VCaP (cell line): ENCODE measurements around the gene SMIM10.

ENCODE experiments used
- H3K27ac ChIP-seq: fragments of 450-650 bp; 2 replicates; pipeline ENCODE4 v1.5.1; 2017
- CTCF ChIP-seq: fragments of 450-650 bp; conservative IDR thresholded peaks from 2 replicates; pipeline ENCODE4 v1.5.1; 2017; ENCODE audit warnings: mild to moderate bottlenecking, moderate library complexity

The SMIM10 gene

GRCh38 chrX:134971926-134972325, 18.9 kb upstream of the SMIM10 start:
- no peak for TF ChIP-seq CTCF

GRCh38 chrX:134975516-134975915, 15.3 kb upstream of the SMIM10 start:
- TF ChIP-seq CTCF, result no peak

More at GRCh38 chrX:134971926-134972325, 18.9 kb upstream of the SMIM10 start:
- H3K27ac ChIP-seq, result no peak overlapping the region

GRCh38 chrX:134981910-134982309, 8.9 kb upstream of the SMIM10 start:
- H3K27ac ChIP-seq, result no peak overlapping the region
- TF ChIP-seq CTCF, result no peak

More at GRCh38 chrX:134975516-134975915, 15.3 kb upstream of the SMIM10 start:
- no peak overlapping the region for H3K27ac ChIP-seq

DNA sequence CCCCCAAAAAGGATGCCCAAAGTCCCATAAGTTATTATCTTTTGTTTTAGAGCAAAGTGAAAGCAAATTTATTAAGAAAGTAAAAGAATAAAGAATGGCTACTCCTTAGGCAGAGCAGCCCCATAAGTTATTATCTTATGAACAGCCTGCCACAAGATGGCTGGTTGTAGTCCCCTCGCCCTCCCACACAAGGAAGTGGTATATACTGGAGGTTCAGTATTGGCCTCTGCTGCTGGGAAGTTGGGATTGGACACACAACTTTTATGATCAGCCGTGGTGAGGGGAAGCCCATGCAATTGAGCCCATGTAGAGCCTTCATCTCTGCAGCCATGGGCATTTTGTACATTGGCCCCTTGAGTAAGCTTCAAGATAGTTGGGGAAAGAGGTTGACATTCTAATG, 8.0 kb upstream of the SMIM10 start:
- TF ChIP-seq CTCF, result no peak

GRCh38 chrX:134985479-134985878, 5.3 kb upstream of the SMIM10 start:
- TF ChIP-seq CTCF, result no peak
- H3K27ac ChIP-seq, result no peak overlapping the region

More for the DNA sequence above, 8.0 kb upstream of the SMIM10 start:
- H3K27ac ChIP-seq, result no peak overlapping the region

- TF ChIP-seq CTCF, result no peak
- H3K27ac ChIP-seq, result no peak overlapping the region
These were observed 353 bp upstream of the SMIM10 start for GRCh38 chrX:134990475-134990800.

GRCh38 chrX:134997646-134998045, 6.9 kb downstream of the SMIM10 start:
- no peak overlapping the region for H3K27ac ChIP-seq

More at GRCh38 chrX:134997646-134998045, 6.9 kb downstream of the SMIM10 start:
- no peak for TF ChIP-seq CTCF
